OCI-LY7 (cell line): ENCODE measurements around the gene RPS6KA5. TPM values are rescaled to one million over a fixed set of nuclear protein-coding genes. Genes with fewer than 3 reads are reported as not detected.

Experiments
- BruUV-seq: library from RNA; stranded (reverse); fragments of 400-500 nt; replicated peaks from 2 replicates; lab custom pipeline; 2021; lab: Mats Ljungman, UMichigan
- CTCF ChIA-PET: fragments of 300-600 bp; sonication (Branson Sonifier 250); formaldehyde crosslinking; loops from one replicate; lab custom pipeline; 2022; ENCODE audit warnings: antibody characterized with exemption; ENCODE audit not compliant: unreplicated experiment; lab: Charles Lee
- POLR2A ChIA-PET: fragments of 300-600 bp; sonication (Branson Sonifier 250); formaldehyde crosslinking; loops from one replicate; lab custom pipeline; 2022; ENCODE audit warnings: antibody characterized with exemption; lab: Charles Lee
- DNase-seq: peaks from one replicate; pipeline ENCODE4 v3.0.0-alpha.2; 2015; ENCODE audit warnings: low spot score
- H2AFZ ChIP-seq: fragments of 200-600 bp; sonication (generic), shearing (Covaris generic); 2 replicates; pipeline ENCODE4 v1.6.1; 2014; ENCODE audit warnings: mild to moderate bottlenecking, antibody characterized with exemption, low read length, moderate library complexity
- H3K27ac ChIP-seq: fragments of 200-600 bp; sonication (generic); 2 replicates; pipeline ENCODE4 v1.5.1; 2014; ENCODE audit warnings: mixed run types, low read depth, mild to moderate bottlenecking, moderate library complexity, low read length, inconsistent platforms; ENCODE audit not compliant: poor library complexity, severe bottlenecking
- H3K36me3 ChIP-seq: fragments of 200-600 bp; sonication (generic); 2 replicates; pipeline ENCODE4 v1.6.1; 2014; ENCODE audit warnings: mild to moderate bottlenecking, antibody characterized with exemption, low read length, moderate library complexity, mixed read lengths; ENCODE audit not compliant: insufficient read depth
- H3K4me1 ChIP-seq: fragments of 200-600 bp; sonication (generic); 2 replicates; pipeline ENCODE4 v1.5.1; 2014; ENCODE audit warnings: mild to moderate bottlenecking, low read length; ENCODE audit not compliant: insufficient read depth, poor library complexity, severe bottlenecking
- H3K4me2 ChIP-seq: fragments of 200-600 bp; sonication (generic); 2 replicates; pipeline ENCODE4 v1.6.1; 2014; ENCODE audit warnings: mild to moderate bottlenecking, low read length
- H3K4me3 ChIP-seq: fragments of 200-600 bp; sonication (generic); 2 replicates; pipeline ENCODE4 v1.5.1; 2014; ENCODE audit warnings: mild to moderate bottlenecking, low read depth, low read length; ENCODE audit not compliant: poor library complexity, severe bottlenecking
- H3K79me2 ChIP-seq: fragments of 200-600 bp; sonication (generic); 2 replicates; pipeline ENCODE4 v1.6.1; 2016; ENCODE audit warnings: low read depth, mild to moderate bottlenecking, low read length, moderate library complexity, mixed read lengths; ENCODE audit not compliant: insufficient read depth
- H3K9me2 ChIP-seq: fragments of 200-600 bp; sonication (generic); 2 replicates; pipeline ENCODE4 v1.6.1; 2016; ENCODE audit warnings: mild to moderate bottlenecking, low read length, mixed read lengths; ENCODE audit not compliant: insufficient read depth
- H3K9me3 ChIP-seq: fragments of 200-600 bp; sonication (generic); 2 replicates; pipeline ENCODE4 v1.6.1; 2014; ENCODE audit warnings: mild to moderate bottlenecking, mixed run types, low read length, mixed read lengths
- H4K20me1 ChIP-seq: fragments of 200-600 bp; sonication (generic); 2 replicates; pipeline ENCODE4 v1.6.1; 2014; ENCODE audit warnings: mild to moderate bottlenecking, antibody characterized with exemption, low read length, moderate library complexity, mixed read lengths; ENCODE audit not compliant: insufficient read depth
- EZH2phosphoT487 ChIP-seq: fragments of 200-600 bp; sonication (generic); IDR thresholded peaks from 2 replicates; pipeline ENCODE4 v1.6.1; 2018; ENCODE audit warnings: low read depth, borderline replicate concordance, mild to moderate bottlenecking, mixed run types, antibody characterized with exemption, low read length, moderate library complexity, mixed read lengths
- intact Hi-C: fragments of 100-400 bp; cut with micrococcal nuclease; formaldehyde crosslinking; loops from one replicate; pipeline ENCODE4 v1.10.0; 2022; ENCODE audit not compliant: unreplicated experiment
- total RNA-seq, 2 experiments: library from RNA; depleted of rRNA in 1 of 2; stranded (reverse); fragments of >200 nt in 1 of 2; shearing (Covaris generic) in 1 of 2; gene quantifications; 2 replicates each; pipeline ENCODE4 v1.2.3, GENCODE V29; 2014 to 2022
- TF ChIP-seq, protein P1 (sequence below): fragments of 200-600 bp; sonication (generic); conservative IDR thresholded peaks from 2 replicates; pipeline ENCODE4 v1.5.1; 2014; ENCODE audit warnings: mild to moderate bottlenecking, antibody characterized with exemption, low read length, moderate library complexity, mixed read lengths

Gene RPS6KA5
- total RNA-seq, 2 experiments from 2014 or later: 9.6 to 12.7 TPM

GRCh38 chr14:91061056-91061887 lies 831 bp upstream of the RPS6KA5 start:
- Histone ChIP-seq H3K9me3 (no peaks in the 10 kb centered on the region; the same call in 1 of the 2 replicates), H3K4me3 (peak overlapping the region; percentile 65), H3K9me2 (no peaks in the 10 kb centered on the region), H4K20me1 (no peaks in the 10 kb centered on the region), H3K79me2 (peaks cover 15% of the 10 kb centered on the region; the same call in 1 of the 2 replicates), H3K36me3 (no peaks in the 10 kb centered on the region; the same call in 1 of the 2 replicates), H2AFZ (peak overlapping the region; percentile 66), H3K4me2 (peak overlapping the region; percentile 88), H3K27ac (peak overlapping the region; percentile 35), H3K4me1 (peaks cover 32% of the 10 kb centered on the region)
- intact Hi-C loops: loop anchor here (2.0 to 10.0 kb wide), 4 partner anchors 36 to 664 kb away; partner anchors contain the start of genes CALM1 and PPP4R3A
- DNase-seq: peak; percentile 17
- ChIA-PET POLR2A (interaction anchor here (0.5 to 2.0 kb wide), 7 partner anchors 11 to 290 kb away, joined by 3 to 14 read pairs (median 4); partner anchors contain the start of gene DGLUCY), CTCF (no interaction called here)
- TF ChIP-seq EZH2phosphoT487: no peak
- TF ChIP-seq, protein P1, sequence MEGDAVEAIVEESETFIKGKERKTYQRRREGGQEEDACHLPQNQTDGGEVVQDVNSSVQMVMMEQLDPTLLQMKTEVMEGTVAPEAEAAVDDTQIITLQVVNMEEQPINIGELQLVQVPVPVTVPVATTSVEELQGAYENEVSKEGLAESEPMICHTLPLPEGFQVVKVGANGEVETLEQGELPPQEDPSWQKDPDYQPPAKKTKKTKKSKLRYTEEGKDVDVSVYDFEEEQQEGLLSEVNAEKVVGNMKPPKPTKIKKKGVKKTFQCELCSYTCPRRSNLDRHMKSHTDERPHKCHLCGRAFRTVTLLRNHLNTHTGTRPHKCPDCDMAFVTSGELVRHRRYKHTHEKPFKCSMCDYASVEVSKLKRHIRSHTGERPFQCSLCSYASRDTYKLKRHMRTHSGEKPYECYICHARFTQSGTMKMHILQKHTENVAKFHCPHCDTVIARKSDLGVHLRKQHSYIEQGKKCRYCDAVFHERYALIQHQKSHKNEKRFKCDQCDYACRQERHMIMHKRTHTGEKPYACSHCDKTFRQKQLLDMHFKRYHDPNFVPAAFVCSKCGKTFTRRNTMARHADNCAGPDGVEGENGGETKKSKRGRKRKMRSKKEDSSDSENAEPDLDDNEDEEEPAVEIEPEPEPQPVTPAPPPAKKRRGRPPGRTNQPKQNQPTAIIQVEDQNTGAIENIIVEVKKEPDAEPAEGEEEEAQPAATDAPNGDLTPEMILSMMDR: no peak
- BruUV-seq: TSS peak; percentile 85

- H3K9me2 ChIP-seq: no peaks in the 10 kb centered on the region
- peak overlapping the region; percentile 83 for H3K4me3 ChIP-seq
- no peaks in the 10 kb centered on the region; the same call in 1 of the 2 replicates for H3K9me3 ChIP-seq
- ChIA-PET CTCF (interaction anchor here (0.7 kb wide), 1 partner anchor 25 kb away, joined by 3 read pairs; no protein-coding TSS in a partner anchor), POLR2A (interaction anchor here (0.9 to 2.0 kb wide), 5 partner anchors 11 to 55 kb away, joined by 3 to 14 read pairs (median 5); partner anchors contain the start of gene DGLUCY)
- peaks cover 15% of the 10 kb centered on the region; the same call in 1 of the 2 replicates for H3K79me2 ChIP-seq
- peaks cover 32% of the 10 kb centered on the region for H3K4me1 ChIP-seq
- H3K27ac ChIP-seq: peak overlapping the region; percentile 78
- no peaks in the 10 kb centered on the region for H4K20me1 ChIP-seq
- peak overlapping the region; percentile 97 for H3K4me2 ChIP-seq
- peak; percentile 60 for DNase-seq
- intact Hi-C loops: loop anchor here (1.0 to 10.0 kb wide), 5 partner anchors 35 to 662 kb away; partner anchors contain the start of genes CALM1, DGLUCY and PPP4R3A
- TF ChIP-seq, protein P1: no peak; the same call in 1 of the 2 replicates
- no peak for TF ChIP-seq EZH2phosphoT487
- no TSS peak for BruUV-seq
- H3K36me3 ChIP-seq: no peaks in the 10 kb centered on the region; the same call in 1 of the 2 replicates
- peak overlapping the region; percentile 85 for H2AFZ ChIP-seq
These were observed 678 bp downstream of the RPS6KA5 start for GRCh38 chr14:91059576-91060350.
